GM12878 (cell line): ENCODE data around the gene TBCE. TPM values are rescaled to one million over a fixed set of nuclear protein-coding genes. Genes with fewer than 3 reads are reported as not detected.

Source experiments
- ATAC-seq: fragments of 200-7000 bp; cut with Tn5 transposase; 3 replicates; pipeline ENCODE4 v1.9.1; 2020; ENCODE audit warnings: mild to moderate bottlenecking, moderate library complexity
- BruUV-seq: library from RNA; stranded (reverse); fragments of 400-500 nt; replicated peaks from 2 replicates; lab custom pipeline; 2021; lab: Mats Ljungman, UMichigan
- CTCF ChIA-PET: fragments of 300-600 bp; sonication (Branson Sonifier 250); formaldehyde crosslinking; extraction: SDS; loops from one replicate; lab custom pipeline; 2021; ENCODE audit warnings: inconsistent platforms; lab: Yijun Ruan, JAX
- POLR2A ChIA-PET: fragments of 350-600 bp; formaldehyde crosslinking; extraction: SDS; loops from one replicate; lab custom pipeline; 2021; ENCODE audit warnings: inconsistent platforms; lab: Charles Lee
- RAD21 ChIA-PET: fragments of 300-600 bp; sonication (Branson Sonifier 250); formaldehyde crosslinking; loops from one replicate; lab custom pipeline; 2023; ENCODE audit warnings: antibody characterized with exemption; ENCODE audit not compliant: unreplicated experiment; lab: Charles Lee
- SMC1A ChIA-PET: fragments of 300-600 bp; sonication (Branson Sonifier 250); formaldehyde crosslinking; loops from one replicate; lab custom pipeline; 2023; ENCODE audit not compliant: unreplicated experiment, uncharacterized antibody; lab: Charles Lee
- DNase-seq: peaks from one replicate; pipeline ENCODE4 v3.0.0-alpha.2; 2011; ENCODE audit warnings: low read depth, low spot score
- FAIRE-seq: peaks from 3 replicates; lab custom pipeline; 2011; peaks lifted over from hg19 to GRCh38; lab: Jason Lieb, UNC
- H2AFZ ChIP-seq: 2 replicates; pipeline ENCODE4 v1.6.0; 2011; ENCODE audit warnings: low read depth, low read length, control low read depth; ENCODE audit not compliant: control insufficient read depth
- H3K27ac ChIP-seq: 2 replicates; pipeline ENCODE4 v1.5.1; 2011; ENCODE audit warnings: control low read depth; ENCODE audit not compliant: control insufficient read depth, insufficient read depth
- H3K27me3 ChIP-seq, 2 experiments: replicated peaks in 1 of 2; 2 replicates each; pipeline versions ENCODE4 v1.6.0 to v1.6.1; 2011; ENCODE audit warnings: low read length in 1 of 2; ENCODE audit not compliant: control insufficient read depth in 2 of 2, insufficient read depth in 2 of 2
- H3K36me3 ChIP-seq, 2 experiments: 2 replicates each; pipeline ENCODE4 v1.5.1; 2011; ENCODE audit warnings: low read length in 1 of 2; ENCODE audit not compliant: control insufficient read depth in 2 of 2, insufficient read depth in 2 of 2
- H3K4me1 ChIP-seq: 2 replicates; pipeline ENCODE4 v1.6.1; 2011; ENCODE audit warnings: mild to moderate bottlenecking, low read length, moderate library complexity, mixed read lengths; ENCODE audit not compliant: control insufficient read depth, insufficient read depth
- H3K4me2 ChIP-seq: 2 replicates; pipeline ENCODE4 v1.6.0; 2011; ENCODE audit warnings: control low read depth; ENCODE audit not compliant: control insufficient read depth, insufficient read depth
- H3K4me3 ChIP-seq: fragments of 200-600 bp; sonication (generic); 2 replicates; pipeline ENCODE4 v1.5.1; 2016
- H3K79me2 ChIP-seq: 2 replicates; pipeline ENCODE4 v1.6.0; 2011; ENCODE audit warnings: low read length; ENCODE audit not compliant: control insufficient read depth, insufficient read depth
- H3K9ac ChIP-seq: 2 replicates; pipeline ENCODE4 v1.8.0; 2011; ENCODE audit warnings: low read length, control low read depth, mixed read lengths; ENCODE audit not compliant: control insufficient read depth, insufficient read depth
- H3K9me3 ChIP-seq: replicated peaks from 3 replicates; pipeline ENCODE4 v1.5.1; 2011; ENCODE audit warnings: mild to moderate bottlenecking, low read length; ENCODE audit not compliant: control insufficient read depth, insufficient read depth
- H4K20me1 ChIP-seq: 2 replicates; pipeline ENCODE4 v1.6.0; 2011; ENCODE audit not compliant: control insufficient read depth, insufficient read depth
- NFIC ChIP-seq: IDR thresholded peaks from 2 replicates; pipeline ENCODE4 v1.6.1; 2012; ENCODE audit warnings: low read depth, mild to moderate bottlenecking, inconsistent platforms, low read length, moderate library complexity
- SMAD1 ChIP-seq: fragments of 450-650 bp; IDR thresholded peaks from 2 replicates; pipeline ENCODE4 v1.6.1; 2018; ENCODE audit warnings: mild to moderate bottlenecking, low read depth; ENCODE audit not compliant: partially characterized antibody
- SPI1 ChIP-seq: IDR thresholded peaks from 2 replicates; pipeline ENCODE4 v1.6.1; 2011; ENCODE audit warnings: low read depth, mild to moderate bottlenecking, low read length, moderate library complexity, borderline replicate concordance; ENCODE audit not compliant: insufficient read depth
- WGBS: methylation state at CpG from one replicate; pipeline ENCODE4 v1.1.6; 2016; ENCODE audit warnings: low lambda C conversion rate; ENCODE audit not compliant: insufficient replicate concordance, insufficient coverage; ENCODE audit errors: missing lambda C conversion rate; 5-methylcytosine and 5-hydroxymethylcytosine counted together
- in situ Hi-C: fragments of 300-500 bp; cut with MboI; formaldehyde crosslinking; loops from 9 replicates; pipeline ENCODE4 v1.14.3; 2018; ENCODE audit warnings: mixed read lengths
- intact Hi-C: fragments of 100-400 bp; cut with micrococcal nuclease; formaldehyde crosslinking; loops from one replicate; pipeline ENCODE4 v1.14.2; 2022; ENCODE audit not compliant: unreplicated experiment
- polyA plus RNA-seq, 11 experiments: library from polyadenylated mRNA; depleted of rRNA in 4 of 11; unstranded in 6 of 11; stranded (reverse) in 5 of 11; fragments of >200 nt; fragmentation: Nextera tagmentation in 4 of 11; fragmentation: Illumina TruSeq in 1 of 11; extraction: Ambion mirVana in 4 of 11; extraction: Trizol in 1 of 11; gene quantifications; 1 replicate in 1 of 11; 2 replicates in 10 of 11; pipeline versions ENCODE4 v1.2.1 to v1.2.3, GENCODE V29; 2011 to 2016; ENCODE audit warnings: inconsistent platforms in 2 of 11, missing spikeins in 2 of 11, low read depth in 1 of 11
- total RNA-seq, 4 experiments: library from RNA; depleted of rRNA in 3 of 4; stranded (reverse); fragments of >200 nt in 3 of 4; fragmentation: Illumina TruSeq in 1 of 4; extraction: Trizol in 1 of 4; gene quantifications; 2 replicates each; pipeline versions ENCODE4 v1.2.1 to v1.2.3, GENCODE V29; 2013 to 2021

Gene TBCE
- total and polyA plus RNA-seq, 10 of the 15 experiments (the other 5 are each of a cell fraction or from before 2014, with no cell fraction given), result 22.7 to 48.7 (median 29.2) TPM

DNA sequence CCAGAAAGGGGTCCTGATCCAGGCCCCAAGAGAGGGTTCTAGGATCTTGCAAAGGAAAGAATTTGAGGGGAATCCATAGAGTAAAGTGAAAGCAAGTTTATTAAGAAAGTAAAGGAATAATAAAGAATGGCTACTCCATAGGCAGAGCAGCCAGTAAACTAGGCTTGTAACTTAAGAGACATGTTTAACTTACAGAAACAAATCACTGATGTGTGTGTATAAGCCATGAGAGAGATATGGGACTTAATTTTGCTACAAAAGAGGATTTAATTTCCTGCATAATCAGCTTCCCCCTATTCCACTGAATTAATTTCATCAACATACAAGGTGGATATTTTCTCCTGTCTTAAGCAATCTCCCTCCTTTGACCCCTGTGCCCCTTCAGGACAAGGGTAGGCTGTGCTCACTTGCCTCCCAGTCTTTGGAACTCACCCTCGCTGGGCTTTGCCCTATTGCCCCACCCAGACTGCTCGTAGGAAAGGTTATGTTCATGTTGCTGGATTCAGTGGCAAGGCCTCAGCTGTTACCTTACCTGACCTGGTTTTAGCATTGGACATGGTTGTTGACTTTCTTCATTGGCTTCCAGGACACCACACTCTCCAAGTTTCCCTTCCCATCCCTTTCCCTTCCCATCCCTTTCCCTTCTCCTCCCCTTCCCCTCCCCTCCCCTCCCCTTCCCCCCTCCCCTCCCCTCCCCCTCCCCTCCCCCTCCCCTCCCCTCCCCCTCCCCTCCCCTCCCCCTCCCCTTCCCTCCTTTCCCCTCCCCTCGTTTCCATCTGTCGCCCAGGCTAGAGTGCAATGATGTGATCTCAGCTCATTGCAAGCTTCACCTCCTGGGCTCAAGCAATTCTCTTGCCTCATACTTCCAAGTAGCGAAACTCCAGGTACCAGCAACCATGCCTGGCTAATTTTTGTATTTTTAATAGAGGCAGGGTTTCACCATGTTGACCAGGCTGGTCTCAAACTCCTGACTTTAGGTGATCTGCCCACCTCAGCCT lies 44.6 kb downstream of the TBCE start:
- H3K9me3 ChIP-seq, result no peaks in the 10 kb centered on the region
- H2AFZ ChIP-seq, result no peak overlapping the region
- no peak overlapping the region for H3K4me2 ChIP-seq
- BruUV-seq, result no TSS peak
- in situ Hi-C loops (no loop called here), intact Hi-C loops (loop anchor here (10.0 kb wide), 1 partner anchor 1297 kb away; no protein-coding TSS in a partner anchor)
- RAD21 ChIA-PET, result interaction anchor here (0.6 kb wide), 1 partner anchor 69 kb away, joined by 4 read pairs; no protein-coding TSS in a partner anchor
- H3K9ac ChIP-seq, result no peak overlapping the region
- no peak overlapping the region for H3K27ac ChIP-seq
- no peaks in the 10 kb centered on the region for H4K20me1 ChIP-seq
- no peak for ATAC-seq
- no peak for FAIRE-seq
- H3K79me2 ChIP-seq, result no peaks in the 10 kb centered on the region
- TF ChIP-seq NFIC, result no peak
- TF ChIP-seq SMAD1, result no peak
- TF ChIP-seq SPI1, result no peak
- TF ChIP-seq, all 136 proteins: peak for 0
- POLR2A ChIA-PET, result no interaction called here
- no peak for DNase-seq
- Histone ChIP-seq H3K36me3 (no peaks in the 10 kb centered on the region), H3K27me3 (no peaks in the 10 kb centered on the region), H3K4me3 (no peak overlapping the region), H3K4me1 (no peaks in the 10 kb centered on the region)
- CTCF ChIA-PET, result interaction anchor here (2.0 kb wide), 1 partner anchor 158 kb away, joined by 6 read pairs; no protein-coding TSS in a partner anchor
- 86% methylated on average over 3 of the region's 5 CpGs for WGBS
- SMC1A ChIA-PET, result interaction anchor here (1.3 to 2.2 kb wide), 2 partner anchors 159 to 160 kb away, joined by 5 read pairs; no protein-coding TSS in a partner anchor
